ENCODE data around the gene ARFGAP2. TPM values are rescaled to one million over a fixed set of nuclear protein-coding genes. Genes with fewer than 3 reads are reported as not detected.

ARFGAP2 gene
- total and polyA plus RNA-seq, 9 of the 15 experiments (the other 6 are each of a cell fraction or from before 2014, with no cell fraction given), result 29.1 to 140 (median 90.1) TPM

- in situ Hi-C loops (cut with MboI), result loop anchor here (5.0 kb wide), 1 partner anchor 276 kb away; no protein-coding TSS in a partner anchor
Observed at GRCh38 chr11:47163193-47163592, 13.5 kb downstream of the ARFGAP2 start.

More at GRCh38 chr11:47163193-47163592, 13.5 kb downstream of the ARFGAP2 start:
- ChIA-PET POLR2A (interaction anchor here (0.6 to 3.1 kb wide), 8 partner anchors 9 to 250 kb away, joined by 3 to 29 read pairs (median 4); no protein-coding TSS in a partner anchor), CTCF (ENCODE audit: low intra/inter-chr PET ratio) (interaction anchor here (0.6 kb wide), 1 partner anchor 336 kb away, joined by 3 read pairs; no protein-coding TSS in a partner anchor)
- Histone ChIP-seq H3K4me3 (no peak overlapping the region), H3K36me3 (ENCODE audit: control insufficient read depth, insufficient read depth, low read length) (peaks cover 52% of the 10 kb centered on the region), H3K79me2 (ENCODE audit: control insufficient read depth, insufficient read depth, low read length) (no peaks in the 10 kb centered on the region), H3K4me2 (ENCODE audit: insufficient read depth, low read length) (no peak overlapping the region), H3K27ac (ENCODE audit: extremely low read depth, low read depth, low read length) (no peak overlapping the region), H3K27me3 (ENCODE audit: control insufficient read depth in 2 of 2, insufficient read depth in 2 of 2, low read length in 2 of 2) (no peaks in the 10 kb centered on the region), H3K4me1 (replicated peaks in 1 of 2; ENCODE audit: control insufficient read depth in 2 of 2, insufficient read depth in 2 of 2, low read length in 2 of 2) (peaks cover 0 to 16% of the 10 kb centered on the region in 2 experiments; a peak in 2 of 5 replicates), H3K9me1 (ENCODE audit: control insufficient read depth, insufficient read depth, low read length) (peaks cover 2% of the 10 kb centered on the region), H3K9me3 (replicated peaks; ENCODE audit: control insufficient read depth, insufficient read depth, low read depth, low read length) (no peaks in the 10 kb centered on the region), H4K20me1 (replicated peaks; ENCODE audit: control insufficient read depth, insufficient read depth, low read length) (peaks cover 17% of the 10 kb centered on the region), H2AFZ (ENCODE audit: low read depth, low read length) (no peak overlapping the region), H3K9ac (ENCODE audit: insufficient read depth in 1 of 2, low read depth in 2 of 2, low read length in 2 of 2) (no peak overlapping the region)
- intact Hi-C loops (cut with micrococcal nuclease), result no loop called here
- ATAC-seq, result no peak; the same call in 1 of the 3 replicates
- no TSS peak for BruUV-seq (replicated peaks)
- TF ChIP-seq PRDM10 (IDR thresholded peaks at IDR 0.05; ENCODE audit: partially characterized antibody) (no peak), FOSL1 (tag; conservative IDR thresholded peaks at IDR 0.05) (no peak), CREB3 (tag; conservative IDR thresholded peaks at IDR 0.05; ENCODE audit: low read depth) (no peak), PCBP2 (IDR thresholded peaks at IDR 0.05; ENCODE audit: low read depth, low read length, poor library complexity, severe bottlenecking) (no peak), VEZF1 (CRISPR knock-in tag; IDR thresholded peaks at IDR 0.05) (no peak), JUND (IDR thresholded peaks at IDR 0.05; ENCODE audit: borderline replicate concordance, low read depth, low read length) (no peak), JUND (tag; IDR thresholded peaks at IDR 0.05; ENCODE audit: borderline replicate concordance, low read depth, low read length) (no peak), ZNF384 (IDR thresholded peaks at IDR 0.05; ENCODE audit: low read depth, low read length) (0 out of 2 replicates have a peak, but pooled peaks have one; percentile 11), POLR2A (conservative IDR thresholded peaks at IDR 0.05) (peak; percentile 22; the same call in 1 of the 2 replicates), MITF (IDR thresholded peaks at IDR 0.05) (no peak), MYNN (IDR thresholded peaks at IDR 0.05) (peak; percentile 60), MYNN (CRISPR knock-in tag; IDR thresholded peaks at IDR 0.05) (no peak), POLR2AphosphoS5 (IDR thresholded peaks at IDR 0.05; ENCODE audit: control insufficient read depth, insufficient read depth, low read depth, low read length) (peak; percentile 32; the same call in 1 of the 2 replicates), PTTG1 (tag; IDR thresholded peaks at IDR 0.05; ENCODE audit: low read depth) (no peak)
- FAIRE-seq, result no peak
- 62% methylated on average over 3 of the region's 3 CpGs for WGBS (ENCODE audit: insufficient coverage, low coverage, missing lambda C conversion rate)
- DNase-seq (ENCODE audit: extremely low read depth in 1 of 4, low spot score in 3 of 4), result no peak
